B cell (primary cell): ENCODE data around the gene NCL. TPM values are rescaled to one million over a fixed set of nuclear protein-coding genes. Genes with fewer than 3 reads are reported as not detected.

Experiments used
- ATAC-seq: fragments of 200-7000 bp; cut with Tn5 transposase; one replicate; pipeline ENCODE4 v1.10.0; 2021; ENCODE audit warnings: low read depth, mild to moderate bottlenecking, moderate number of reproducible peaks, moderate library complexity
- CTCF ChIA-PET: fragments of 350-600 bp; sonication (Branson Sonifier 250); formaldehyde crosslinking; loops from one replicate; lab custom pipeline; 2021; ENCODE audit warnings: antibody characterized with exemption, inconsistent platforms; lab: Charles Lee
- POLR2A ChIA-PET: fragments of 350-600 bp; sonication (Branson Sonifier 250); formaldehyde crosslinking; loops from one replicate; lab custom pipeline; 2021; ENCODE audit warnings: antibody characterized with exemption; lab: Charles Lee
- DNase-seq: peaks from one replicate; pipeline ENCODE4 v3.0.0; 2013
- H2AFZ ChIP-seq: 2 replicates; pipeline ENCODE4 v1.6.1; 2012; ENCODE audit warnings: mild to moderate bottlenecking, low read depth, low read length; ENCODE audit not compliant: insufficient read depth, poor library complexity, severe bottlenecking
- H3K27ac ChIP-seq, 2 donors: 1 replicate in 1 of 2; 2 replicates in 1 of 2; pipeline ENCODE4 v1.5.1; 2012 to 2013; ENCODE audit warnings: low read length in 2 of 2, mild to moderate bottlenecking in 2 of 2, moderate library complexity in 1 of 2
- H3K27me3 ChIP-seq, 4 experiments: fragments of 200-600 bp in 1 of 4; sonication (generic) in 1 of 4; replicated peaks in 1 of 4; 1 replicate in 2 of 4; 2 replicates in 2 of 4; pipeline versions ENCODE4 v1.6.1 to v1.7.0; 2013 to 2016; ENCODE audit warnings: low read length in 3 of 4, mild to moderate bottlenecking in 2 of 4, mixed read lengths in 1 of 4, moderate library complexity in 1 of 4; ENCODE audit not compliant: insufficient read depth in 4 of 4, control insufficient read depth in 3 of 4; ENCODE audit errors: control extremely low read depth in 1 of 4
- H3K36me3 ChIP-seq, 2 experiments: replicated peaks in 1 of 2; 1 replicate in 1 of 2; 2 replicates in 1 of 2; pipeline versions ENCODE4 v1.6.1 to v1.7.1; 2013; ENCODE audit warnings: low read length in 1 of 2; ENCODE audit not compliant: insufficient read depth in 2 of 2, control insufficient read depth in 1 of 2; ENCODE audit errors: control extremely low read depth in 1 of 2, extremely low read depth in 1 of 2
- H3K4me1 ChIP-seq, 2 donors: fragments of 200-600 bp in 1 of 2; sonication (generic) in 1 of 2; 1 replicate in 1 of 2; 2 replicates in 1 of 2; pipeline versions ENCODE4 v1.5.1 to v1.6.1; 2013 to 2017; ENCODE audit warnings: low read length in 2 of 2; ENCODE audit not compliant: control insufficient read depth in 2 of 2, insufficient read depth in 2 of 2
- H3K4me2 ChIP-seq: replicated peaks from 2 replicates; pipeline ENCODE3; 2012; ENCODE audit warnings: mild to moderate bottlenecking, low read depth, low read length; ENCODE audit not compliant: poor library complexity, severe bottlenecking
- H3K4me3 ChIP-seq, 5 experiments: fragments of 200-600 bp in 1 of 5; sonication (generic) in 1 of 5; 1 replicate in 3 of 5; 2 replicates in 2 of 5; pipeline versions ENCODE4 v1.5.1 to v1.7.0; 2011 to 2016; ENCODE audit warnings: low read length in 4 of 5, mild to moderate bottlenecking in 4 of 5, low read depth in 2 of 5, control low read depth in 1 of 5, moderate library complexity in 1 of 5; ENCODE audit not compliant: insufficient read depth in 1 of 5; ENCODE audit errors: control extremely low read depth in 1 of 5, extremely low read depth in 1 of 5
- H3K79me2 ChIP-seq: fragments of 200-600 bp; sonication (generic); one replicate; pipeline ENCODE4 v1.6.0; 2016; ENCODE audit warnings: low read length; ENCODE audit not compliant: control insufficient read depth, insufficient read depth
- H3K9ac ChIP-seq: fragments of 200-600 bp; sonication (generic); 2 replicates; pipeline ENCODE4 v1.6.1; 2017; ENCODE audit warnings: mild to moderate bottlenecking, low read length, moderate library complexity
- H3K9me3 ChIP-seq, 3 donors: one replicate each; pipeline versions ENCODE4 v1.6.1 to v1.7.1; 2013; ENCODE audit warnings: low read length in 2 of 3; ENCODE audit not compliant: control insufficient read depth in 2 of 3, insufficient read depth in 1 of 3; ENCODE audit errors: control extremely low read depth in 1 of 3
- H4K20me1 ChIP-seq: 2 replicates; pipeline ENCODE4 v1.6.0; 2012; ENCODE audit warnings: mild to moderate bottlenecking, low read length; ENCODE audit not compliant: insufficient read depth, control insufficient read depth, poor library complexity, severe bottlenecking
- H3K27ac Mint-ChIP-seq: one replicate; pipeline ENCODE4 v1.8.0; 2021; ENCODE audit warnings: mixed read lengths
- H3K27me3 Mint-ChIP-seq: one replicate; pipeline ENCODE4 v1.8.0; 2021; ENCODE audit warnings: mixed read lengths
- H3K4me1 Mint-ChIP-seq: one replicate; pipeline ENCODE4 v1.8.0; 2021; ENCODE audit warnings: mixed read lengths
- H3K4me3 Mint-ChIP-seq: one replicate; pipeline ENCODE4 v1.8.0; 2021; ENCODE audit warnings: mixed read lengths
- H3K9me3 Mint-ChIP-seq: one replicate; pipeline ENCODE4 v1.8.0; 2022; ENCODE audit warnings: mixed read lengths; ENCODE audit not compliant: insufficient read depth
- CTCF ChIP-seq: fragments of 200-600 bp; IDR thresholded peaks from one replicate; pipeline ENCODE4 v1.8.0; 2022; ENCODE audit warnings: antibody characterized with exemption, mild to moderate bottlenecking
- EZH2 ChIP-seq: IDR thresholded peaks from 2 replicates; pipeline ENCODE4 v1.6.1; 2012; ENCODE audit warnings: borderline replicate concordance, low read depth, mild to moderate bottlenecking, moderate library complexity, low read length; ENCODE audit not compliant: insufficient read depth, poor library complexity, severe bottlenecking
- WGBS: methylation state at CpG from one replicate; pipeline ENCODE4 v1.1.5; 2013; ENCODE audit warnings: missing lambda C conversion rate; ENCODE audit not compliant: insufficient coverage; 5-methylcytosine and 5-hydroxymethylcytosine counted together
- intact Hi-C: fragments of 100-400 bp; cut with micrococcal nuclease; formaldehyde crosslinking; loops from one replicate; pipeline ENCODE4 v1.10.0; 2022
- polyA minus RNA-seq: library from RNA; depleted of rRNA, polyadenylated mRNA; stranded (reverse); fragments of >200 nt; gene quantifications from 2 replicates; pipeline ENCODE4 v1.2.3, GENCODE V29; 2012
- polyA plus RNA-seq: library from polyadenylated mRNA; depleted of rRNA; stranded (reverse); fragments of >200 nt; gene quantifications from 2 replicates; pipeline ENCODE4 v1.2.3, GENCODE V29; 2012
- total RNA-seq, 2 donors: library from RNA; stranded (reverse); fragments of 120-200 nt in 1 of 2; gene quantifications; 1 replicate in 1 of 2; 2 replicates in 1 of 2; pipeline versions ENCODE4 v1.2.3 to v1.2.4, GENCODE V29; 2013 to 2022

NCL gene
- total RNA-seq, result 383 and 439 TPM in 2 replicates
- total RNA-seq (2013), result 152 TPM
- 25.8 and 69.8 TPM in 2 replicates for polyA plus RNA-seq
- polyA minus RNA-seq, result 148 and 182 TPM in 2 replicates

DNA sequence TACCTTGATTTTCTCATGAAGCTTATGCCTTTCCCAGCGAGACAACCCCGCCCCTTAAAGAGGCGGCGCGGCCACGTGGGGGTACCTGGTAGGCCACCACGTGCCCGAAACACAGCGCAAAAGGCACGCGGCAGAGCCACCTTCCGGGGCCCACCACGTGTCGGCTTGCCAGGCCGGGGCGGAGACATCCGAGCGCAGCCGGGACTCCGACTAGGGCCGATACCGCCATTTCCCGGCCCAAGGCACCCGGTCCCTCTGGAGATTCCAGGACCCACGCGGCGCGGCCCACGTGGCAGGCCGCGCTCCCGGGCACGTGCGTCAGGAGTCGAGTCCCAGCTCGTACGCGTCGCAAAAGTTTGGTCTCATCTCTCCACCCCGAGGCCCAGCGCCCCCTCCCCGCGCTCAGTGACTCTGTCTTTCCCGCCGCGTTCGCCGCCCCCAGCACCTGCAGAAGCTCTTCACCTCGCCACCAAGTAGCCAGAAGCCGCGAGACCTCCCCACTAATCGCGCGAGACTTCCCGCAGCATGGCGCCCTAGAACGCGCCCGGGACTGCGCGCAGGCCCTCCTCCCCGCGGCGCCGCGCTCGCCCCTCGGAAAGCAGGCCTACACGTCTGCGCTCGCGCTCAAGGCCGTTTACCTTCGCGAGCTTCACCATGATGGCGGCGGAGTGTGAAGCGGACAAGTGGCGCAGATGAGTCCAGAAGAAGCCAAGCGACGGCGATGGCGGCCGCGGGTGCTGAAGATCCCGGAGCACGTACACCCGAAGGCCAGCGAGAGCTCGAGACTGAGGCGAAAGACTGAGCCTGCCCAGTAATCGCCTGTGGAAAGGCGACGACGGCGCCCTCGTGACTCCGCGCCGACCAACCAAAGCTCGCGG, at the start of gene NCL:
Gene NCL, minus strand, starts transcription at position 787 of the 878 bp plus-strand sequence. Its CDS starts 131 bp downstream, at position 656.
- ATAC-seq, result peak; percentile 51
- peak within 1 kb of the TSS; percentile 97 to 98 for H3K27ac ChIP-seq
- H3K4me2 ChIP-seq, result peak within 1 kb of the TSS; percentile 97
- peaks cover 46% of the 10 kb centered on the region for H3K79me2 ChIP-seq
- intact Hi-C loops, result loop anchor here (1.0 to 5.0 kb wide), 9 partner anchors 12 to 407 kb away; partner anchors contain the start of genes ARMC9, PDE6D and PSMD1
- peak within 1 kb of the TSS; percentile 99 for H3K4me3 Mint-ChIP-seq
- H3K4me1 ChIP-seq, result peaks cover 29 to 33% of the 10 kb centered on the region in 2 donors
- H3K4me3 ChIP-seq, result peak within 1 kb of the TSS; percentile 62 to 97 (median 93)
- no peaks in the 10 kb centered on the region for H3K27me3 ChIP-seq
- peak; percentile 98 for DNase-seq
- peak within 1 kb of the TSS; percentile 98 for H2AFZ ChIP-seq
- no peaks in the 10 kb centered on the region for H3K27me3 Mint-ChIP-seq
- ChIA-PET POLR2A (interaction anchor here (0.5 to 2.6 kb wide), 19 partner anchors 11 to 420 kb away, joined by 3 to 17 read pairs (median 4); partner anchors contain the start of genes B3GNT7 and PTMA), CTCF (interaction anchor here (0.6 to 3.4 kb wide), 15 partner anchors 10 to 407 kb away, joined by 3 to 34 read pairs (median 4); partner anchors contain the start of gene COPS7B)
- peaks cover 2 to 39% of the 10 kb centered on the region in 2 experiments for H3K36me3 ChIP-seq
- H4K20me1 ChIP-seq, result peaks cover 51% of the 10 kb centered on the region
- no peaks in the 10 kb centered on the region for H3K9me3 ChIP-seq
- no peaks in the 10 kb centered on the region for H3K9me3 Mint-ChIP-seq
- WGBS, result under 1% methylated on average over 102 of the region's 102 CpGs
- H3K4me1 Mint-ChIP-seq, result peaks cover 46% of the 10 kb centered on the region
- no peak for TF ChIP-seq EZH2
- no peak for TF ChIP-seq CTCF
- H3K27ac Mint-ChIP-seq, result peak within 1 kb of the TSS; percentile 100
- H3K9ac ChIP-seq, result peak within 1 kb of the TSS; percentile 98
